GM23338 (cell line): ENCODE data around the gene SEMA6C. TPM values are rescaled to one million over a fixed set of nuclear protein-coding genes. Genes with fewer than 3 reads are reported as not detected.
"Not testable (repeated sequence)": the region's sequence is repeated elsewhere in the genome, so short reads cannot be mapped to it uniquely, and the experiment has no call there.

Source experiments
- ATAC-seq: fragments of 200-7000 bp; cut with Tn5 transposase; 3 replicates; pipeline ENCODE4 v1.9.1; 2020
- DNase-seq: peaks from one replicate; pipeline ENCODE4 v3.0.0-alpha.2; 2015; ENCODE audit warnings: low spot score
- H2AFZ ChIP-seq: fragments of 200-600 bp; sonication (generic); 2 replicates; pipeline ENCODE4 v1.8.0; 2016; ENCODE audit warnings: antibody characterized with exemption, mild to moderate bottlenecking, moderate library complexity
- H3F3A ChIP-seq: fragments of 200-600 bp; sonication (generic); replicated peaks from 2 replicates; pipeline ENCODE4 v1.8.0; 2017; ENCODE audit warnings: antibody characterized with exemption, mixed run types, low read depth
- H3K27ac ChIP-seq: fragments of 200-600 bp; sonication (generic); 2 replicates; pipeline ENCODE4 v1.6.1; 2016; ENCODE audit warnings: low read depth
- H3K27me3 ChIP-seq: fragments of 200-600 bp; sonication (generic); 2 replicates; pipeline ENCODE4 v1.8.0; 2016; ENCODE audit warnings: mild to moderate bottlenecking, mixed run types, moderate library complexity; ENCODE audit not compliant: insufficient read depth
- H3K36me3 ChIP-seq: fragments of 200-600 bp; sonication (generic); 2 replicates; pipeline ENCODE4 v1.8.0; 2016; ENCODE audit warnings: mild to moderate bottlenecking; ENCODE audit not compliant: insufficient read depth
- H3K4me1 ChIP-seq: fragments of 200-600 bp; sonication (generic); 2 replicates; pipeline ENCODE4 v1.8.0; 2016; ENCODE audit warnings: mild to moderate bottlenecking, moderate library complexity; ENCODE audit not compliant: insufficient read depth
- H3K4me2 ChIP-seq: fragments of 200-600 bp; sonication (generic); 2 replicates; pipeline ENCODE4 v1.7.1; 2017; ENCODE audit warnings: mixed run types
- H3K4me3 ChIP-seq: fragments of 200-600 bp; sonication (generic); 2 replicates; pipeline ENCODE4 v1.6.1; 2016; ENCODE audit warnings: mixed run types
- H3K79me2 ChIP-seq: fragments of 200-600 bp; sonication (generic); replicated peaks from 2 replicates; pipeline ENCODE4 v1.8.0; 2017; ENCODE audit warnings: mild to moderate bottlenecking; ENCODE audit not compliant: insufficient read depth
- H3K9me2 ChIP-seq: fragments of 200-600 bp; sonication (generic); 2 replicates; pipeline ENCODE4 v1.8.0; 2017; ENCODE audit not compliant: insufficient read depth
- H4K20me1 ChIP-seq: fragments of 200-600 bp; sonication (generic); replicated peaks from 2 replicates; pipeline ENCODE4 v1.8.0; 2017; ENCODE audit warnings: mild to moderate bottlenecking; ENCODE audit not compliant: insufficient read depth
- H3K27ac Mint-ChIP-seq: 2 replicates; pipeline ENCODE4 v1.8.0; 2020; ENCODE audit warnings: inconsistent platforms, mild to moderate bottlenecking, moderate library complexity, mixed read lengths
- H3K27me3 Mint-ChIP-seq: 3 replicates; pipeline ENCODE4 v1.8.0; 2022; ENCODE audit warnings: low read depth, mild to moderate bottlenecking, moderate library complexity, mixed read lengths, inconsistent platforms; ENCODE audit not compliant: insufficient read depth, poor library complexity
- H3K36me3 Mint-ChIP-seq: 3 replicates; pipeline ENCODE4 v1.8.0; 2021; ENCODE audit warnings: low read depth, mild to moderate bottlenecking, inconsistent platforms, moderate library complexity, mixed read lengths
- H3K4me1 Mint-ChIP-seq: 3 replicates; pipeline ENCODE4 v1.8.0; 2020; ENCODE audit warnings: mild to moderate bottlenecking, inconsistent platforms, mixed read lengths
- H3K4me3 Mint-ChIP-seq: 3 replicates; pipeline ENCODE4 v1.8.0; 2021; ENCODE audit warnings: moderate library complexity, mild to moderate bottlenecking, inconsistent platforms, mixed read lengths
- H3K9me3 Mint-ChIP-seq: 3 replicates; pipeline ENCODE4 v1.8.0; 2020; ENCODE audit warnings: moderate library complexity, mild to moderate bottlenecking, inconsistent platforms, mixed read lengths
- CTCF ChIP-seq, 2 experiments: fragments of 200-600 bp in 1 of 2; sonication (generic) in 1 of 2; conservative IDR thresholded peaks; 2 replicates each; pipeline versions ENCODE4 v1.5.1 to v1.6.1; 2016 to 2017; ENCODE audit warnings: antibody characterized with exemption in 2 of 2, low read depth in 2 of 2, mild to moderate bottlenecking in 2 of 2, moderate library complexity in 1 of 2
- ETS1 ChIP-seq: IDR thresholded peaks from 2 replicates; pipeline ENCODE4 v1.6.1; 2016; ENCODE audit warnings: antibody characterized with exemption
- EZH2 ChIP-seq: fragments of 200-600 bp; sonication (generic); IDR thresholded peaks from one replicate; pipeline ENCODE4 v1.8.0; 2017; ENCODE audit warnings: antibody characterized with exemption, mild to moderate bottlenecking, low read depth; ENCODE audit not compliant: unreplicated experiment
- EZH2phosphoT487 ChIP-seq: fragments of 200-600 bp; sonication (generic); IDR thresholded peaks from one replicate; pipeline ENCODE4 v1.8.1; 2018; ENCODE audit warnings: antibody characterized with exemption; ENCODE audit not compliant: unreplicated experiment
- JUNB ChIP-seq: IDR thresholded peaks from one replicate; pipeline ENCODE4 v1.6.1; 2016; ENCODE audit warnings: antibody characterized with exemption; ENCODE audit not compliant: unreplicated experiment
- NANOG ChIP-seq: IDR thresholded peaks from 2 replicates; pipeline ENCODE4 v1.6.1; 2016; ENCODE audit warnings: antibody characterized with exemption, borderline replicate concordance
- POLR2AphosphoS5 ChIP-seq: IDR thresholded peaks from 2 replicates; pipeline ENCODE4 v1.6.1; 2016; ENCODE audit warnings: antibody characterized with exemption, low read depth
- STAT1 ChIP-seq: IDR thresholded peaks from one replicate; pipeline ENCODE4 v1.6.1; 2016; ENCODE audit warnings: antibody characterized with exemption; ENCODE audit not compliant: unreplicated experiment
- ZNF114 ChIP-seq: fragments of 250-450 bp; sonication (Bioruptor Pico); IDR thresholded peaks from 2 replicates; pipeline ENCODE4 v1.5.0; 2020; ENCODE audit warnings: mild to moderate bottlenecking, moderate library complexity
- polyA plus RNA-seq: library from polyadenylated mRNA; unstranded; fragments of >200 nt; fragmentation: Nextera tagmentation; extraction: Ambion mirVana; gene quantifications from 2 replicates; pipeline ENCODE4 v1.2.1, GENCODE V29; 2016
- total RNA-seq: library from RNA; depleted of rRNA; stranded (reverse); fragments of >200 nt; shearing (Covaris generic); gene quantifications from 2 replicates; pipeline ENCODE4 v1.2.3, GENCODE V29; 2014
- TF ChIP-seq, protein P1 (sequence below): fragments of 250-450 bp; sonication (Bioruptor Pico); IDR thresholded peaks from 2 replicates; pipeline ENCODE4 v1.5.0; 2020; ENCODE audit warnings: mild to moderate bottlenecking, moderate library complexity

Gene SEMA6C
- total and polyA plus RNA-seq, 2 experiments from 2014 or later = 6.2 to 12.3 TPM

DNA sequence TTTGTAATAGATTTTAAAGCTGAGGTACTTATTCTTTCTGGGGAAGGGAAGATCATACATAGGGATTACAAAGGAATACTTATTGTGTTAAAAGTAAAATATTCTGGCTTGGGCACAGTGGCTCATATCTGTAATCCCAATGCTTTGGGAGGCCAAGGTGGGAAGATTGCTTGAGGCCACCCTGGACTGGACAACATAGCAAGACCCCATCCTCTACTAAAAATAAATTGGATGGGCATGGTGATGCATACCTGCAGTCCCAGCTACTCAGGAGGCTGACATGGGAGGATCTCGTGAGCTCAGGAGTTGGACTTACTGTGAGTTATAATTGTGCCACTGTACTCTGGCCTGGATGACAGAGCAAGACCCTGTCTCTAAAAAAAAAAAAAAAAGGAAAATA is 48.3 kb downstream of the SEMA6C start:
- no peak for ATAC-seq
- no peak for TF ChIP-seq ETS1
- TF ChIP-seq, protein P1, sequence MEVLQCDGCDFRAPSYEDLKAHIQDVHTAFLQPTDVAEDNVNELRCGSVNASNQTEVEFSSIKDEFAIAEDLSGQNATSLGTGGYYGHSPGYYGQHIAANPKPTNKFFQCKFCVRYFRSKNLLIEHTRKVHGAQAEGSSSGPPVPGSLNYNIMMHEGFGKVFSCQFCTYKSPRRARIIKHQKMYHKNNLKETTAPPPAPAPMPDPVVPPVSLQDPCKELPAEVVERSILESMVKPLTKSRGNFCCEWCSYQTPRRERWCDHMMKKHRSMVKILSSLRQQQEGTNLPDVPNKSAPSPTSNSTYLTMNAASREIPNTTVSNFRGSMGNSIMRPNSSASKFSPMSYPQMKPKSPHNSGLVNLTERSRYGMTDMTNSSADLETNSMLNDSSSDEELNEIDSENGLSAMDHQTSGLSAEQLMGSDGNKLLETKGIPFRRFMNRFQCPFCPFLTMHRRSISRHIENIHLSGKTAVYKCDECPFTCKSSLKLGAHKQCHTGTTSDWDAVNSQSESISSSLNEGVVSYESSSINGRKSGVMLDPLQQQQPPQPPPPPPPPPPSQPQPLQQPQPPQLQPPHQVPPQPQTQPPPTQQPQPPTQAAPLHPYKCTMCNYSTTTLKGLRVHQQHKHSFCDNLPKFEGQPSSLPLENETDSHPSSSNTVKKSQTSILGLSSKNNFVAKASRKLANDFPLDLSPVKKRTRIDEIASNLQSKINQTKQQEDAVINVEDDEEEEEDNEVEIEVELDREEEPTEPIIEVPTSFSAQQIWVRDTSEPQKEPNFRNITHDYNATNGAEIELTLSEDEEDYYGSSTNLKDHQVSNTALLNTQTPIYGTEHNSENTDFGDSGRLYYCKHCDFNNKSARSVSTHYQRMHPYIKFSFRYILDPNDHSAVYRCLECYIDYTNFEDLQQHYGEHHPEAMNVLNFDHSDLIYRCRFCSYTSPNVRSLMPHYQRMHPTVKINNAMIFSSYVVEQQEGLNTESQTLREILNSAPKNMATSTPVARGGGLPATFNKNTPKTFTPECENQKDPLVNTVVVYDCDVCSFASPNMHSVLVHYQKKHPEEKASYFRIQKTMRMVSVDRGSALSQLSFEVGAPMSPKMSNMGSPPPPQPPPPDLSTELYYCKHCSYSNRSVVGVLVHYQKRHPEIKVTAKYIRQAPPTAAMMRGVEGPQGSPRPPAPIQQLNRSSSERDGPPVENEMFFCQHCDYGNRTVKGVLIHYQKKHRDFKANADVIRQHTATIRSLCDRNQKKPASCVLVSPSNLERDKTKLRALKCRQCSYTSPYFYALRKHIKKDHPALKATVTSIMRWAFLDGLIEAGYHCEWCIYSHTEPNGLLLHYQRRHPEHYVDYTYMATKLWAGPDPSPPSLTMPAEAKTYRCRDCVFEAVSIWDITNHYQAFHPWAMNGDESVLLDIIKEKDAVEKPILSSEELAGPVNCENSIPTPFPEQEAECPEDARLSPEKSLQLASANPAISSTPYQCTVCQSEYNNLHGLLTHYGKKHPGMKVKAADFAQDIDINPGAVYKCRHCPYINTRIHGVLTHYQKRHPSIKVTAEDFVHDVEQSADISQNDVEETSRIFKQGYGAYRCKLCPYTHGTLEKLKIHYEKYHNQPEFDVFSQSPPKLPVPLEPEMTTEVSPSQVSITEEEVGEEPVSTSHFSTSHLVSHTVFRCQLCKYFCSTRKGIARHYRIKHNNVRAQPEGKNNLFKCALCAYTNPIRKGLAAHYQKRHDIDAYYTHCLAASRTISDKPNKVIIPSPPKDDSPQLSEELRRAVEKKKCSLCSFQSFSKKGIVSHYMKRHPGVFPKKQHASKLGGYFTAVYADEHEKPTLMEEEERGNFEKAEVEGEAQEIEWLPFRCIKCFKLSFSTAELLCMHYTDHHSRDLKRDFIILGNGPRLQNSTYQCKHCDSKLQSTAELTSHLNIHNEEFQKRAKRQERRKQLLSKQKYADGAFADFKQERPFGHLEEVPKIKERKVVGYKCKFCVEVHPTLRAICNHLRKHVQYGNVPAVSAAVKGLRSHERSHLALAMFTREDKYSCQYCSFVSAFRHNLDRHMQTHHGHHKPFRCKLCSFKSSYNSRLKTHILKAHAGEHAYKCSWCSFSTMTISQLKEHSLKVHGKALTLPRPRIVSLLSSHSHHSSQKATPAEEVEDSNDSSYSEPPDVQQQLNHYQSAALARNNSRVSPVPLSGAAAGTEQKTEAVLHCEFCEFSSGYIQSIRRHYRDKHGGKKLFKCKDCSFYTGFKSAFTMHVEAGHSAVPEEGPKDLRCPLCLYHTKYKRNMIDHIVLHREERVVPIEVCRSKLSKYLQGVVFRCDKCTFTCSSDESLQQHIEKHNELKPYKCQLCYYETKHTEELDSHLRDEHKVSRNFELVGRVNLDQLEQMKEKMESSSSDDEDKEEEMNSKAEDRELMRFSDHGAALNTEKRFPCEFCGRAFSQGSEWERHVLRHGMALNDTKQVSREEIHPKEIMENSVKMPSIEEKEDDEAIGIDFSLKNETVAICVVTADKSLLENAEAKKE (CRISPR knock-in tag) = no peak
- no peak for TF ChIP-seq NANOG
- TF ChIP-seq STAT1 = no peak
- TF ChIP-seq CTCF (conservative IDR thresholded peaks at IDR 0.05; ENCODE audit: low read depth in 2 of 2) = no peak
- TF ChIP-seq JUNB = no peak
- TF ChIP-seq EZH2 = no peak
- no peak for TF ChIP-seq POLR2AphosphoS5
- no peak for TF ChIP-seq EZH2phosphoT487
- TF ChIP-seq ZNF114 (CRISPR knock-in tag) = no peak
- H3K4me3 Mint-ChIP-seq = no peak overlapping the region

GRCh38 chr1:151097426-151097825 is 49.0 kb downstream of the SEMA6C start:
- H3F3A ChIP-seq, DNase-seq, H3K4me2 ChIP-seq, H3K27ac ChIP-seq, H4K20me1 ChIP-seq, H3K27me3 ChIP-seq, H2AFZ ChIP-seq, H3K36me3 ChIP-seq, H3K36me3 Mint-ChIP-seq, ATAC-seq, H3K27ac Mint-ChIP-seq, H3K4me3 ChIP-seq, H3K4me1 Mint-ChIP-seq, H3K79me2 ChIP-seq, H3K4me3 Mint-ChIP-seq, H3K9me2 ChIP-seq, H3K27me3 Mint-ChIP-seq, H3K4me1 ChIP-seq, H3K9me3 Mint-ChIP-seq: not testable (repeated sequence)

More for the DNA sequence above, 48.3 kb downstream of the SEMA6C start:
- H4K20me1 ChIP-seq = no peaks in the 10 kb centered on the region
- no peak overlapping the region for H3K27ac Mint-ChIP-seq
- H3K4me3 ChIP-seq = no peak overlapping the region
- no peak for DNase-seq
- no peak overlapping the region for H2AFZ ChIP-seq
- no peaks in the 10 kb centered on the region for H3K27me3 ChIP-seq
- H3K79me2 ChIP-seq = no peaks in the 10 kb centered on the region
- H3K36me3 ChIP-seq = no peaks in the 10 kb centered on the region
- H3F3A ChIP-seq = no peaks in the 10 kb centered on the region
- H3K27ac ChIP-seq = no peak overlapping the region
- no peaks in the 10 kb centered on the region for H3K9me3 Mint-ChIP-seq
- H3K4me1 ChIP-seq = no peaks in the 10 kb centered on the region
- peaks cover 1% of the 10 kb centered on the region for H3K27me3 Mint-ChIP-seq
- no peaks in the 10 kb centered on the region for H3K36me3 Mint-ChIP-seq
- H3K4me2 ChIP-seq = no peak overlapping the region
- no peaks in the 10 kb centered on the region for H3K4me1 Mint-ChIP-seq
- H3K9me2 ChIP-seq = no peaks in the 10 kb centered on the region
